ENCODE results near the gene RNASEH1.
"Not testable (repeated sequence)": the region's sequence is repeated elsewhere in the genome, so short reads cannot be mapped to it uniquely, and the experiment has no call there.

The RNASEH1 gene

GRCh38 chr2:3594493-3595281, 36.6 kb upstream of the RNASEH1 start, which contains the start of gene COLEC11:
TSS of gene COLEC11 (plus strand) at chr2:3595112. CDS start at chr2:3604341, 9,229 bp downstream.
- in situ Hi-C loops (cut with MboI; ENCODE audit: low sequenced_read_pairs), result no loop called here

- in situ Hi-C loops (cut with MboI; ENCODE audit: low sequenced_read_pairs), result no loop called here
These were observed 31.0 kb upstream of the RNASEH1 start for GRCh38 chr2:3589086-3589485.

- in situ Hi-C loops (cut with MboI; ENCODE audit: low sequenced_read_pairs), result no loop called here
These were observed 30.0 kb upstream of the RNASEH1 start for GRCh38 chr2:3588084-3588483.

GRCh38 chr2:3587432-3587831, 29.3 kb upstream of the RNASEH1 start:
- in situ Hi-C loops (cut with MboI; ENCODE audit: low sequenced_read_pairs), result no loop called here

- in situ Hi-C loops (cut with MboI; ENCODE audit: low sequenced_read_pairs), result no loop called here
These were observed 28.9 kb upstream of the RNASEH1 start for GRCh38 chr2:3587021-3587420.

- in situ Hi-C loops (cut with MboI; ENCODE audit: low sequenced_read_pairs), result no loop called here
These were observed 28.1 kb upstream of the RNASEH1 start for GRCh38 chr2:3586220-3586619.

GRCh38 chr2:3585261-3586109, 27.4 kb upstream of the RNASEH1 start:
- in situ Hi-C loops (cut with MboI; ENCODE audit: low sequenced_read_pairs), result no loop called here

GRCh38 chr2:3584608-3585260, 26.6 kb upstream of the RNASEH1 start:
- in situ Hi-C loops (cut with MboI; ENCODE audit: low sequenced_read_pairs), result no loop called here

GRCh38 chr2:3584076-3584475, 25.9 kb upstream of the RNASEH1 start:
- in situ Hi-C loops (cut with MboI; ENCODE audit: low sequenced_read_pairs), result no loop called here

GRCh38 chr2:3581367-3582262, 23.5 kb upstream of the RNASEH1 start:
- in situ Hi-C loops (cut with MboI; ENCODE audit: low sequenced_read_pairs), result no loop called here

GRCh38 chr2:3580449-3580848, 22.3 kb upstream of the RNASEH1 start:
- in situ Hi-C loops (cut with MboI; ENCODE audit: low sequenced_read_pairs), result no loop called here

GRCh38 chr2:3578987-3579386, 20.9 kb upstream of the RNASEH1 start:
- in situ Hi-C loops (cut with MboI; ENCODE audit: low sequenced_read_pairs), result no loop called here

- in situ Hi-C loops (cut with MboI; ENCODE audit: low sequenced_read_pairs), result not testable (repeated sequence)
These were observed 18.1 kb upstream of the RNASEH1 start for GRCh38 chr2:3576263-3576630.

- in situ Hi-C loops (cut with MboI; ENCODE audit: low sequenced_read_pairs), result no loop called here
These were observed 17.6 kb upstream of the RNASEH1 start for GRCh38 chr2:3575534-3576262.

- in situ Hi-C loops (cut with MboI; ENCODE audit: low sequenced_read_pairs), result no loop called here
These were observed 16.0 kb upstream of the RNASEH1 start for GRCh38 chr2:3574155-3574554.

GRCh38 chr2:3572620-3573019, 14.5 kb upstream of the RNASEH1 start:
- in situ Hi-C loops (cut with MboI; ENCODE audit: low sequenced_read_pairs), result no loop called here

GRCh38 chr2:3571284-3571683, 13.2 kb upstream of the RNASEH1 start:
- in situ Hi-C loops (cut with MboI; ENCODE audit: low sequenced_read_pairs), result no loop called here

- in situ Hi-C loops (cut with MboI; ENCODE audit: low sequenced_read_pairs), result not testable (repeated sequence)
These were observed 11.5 kb upstream of the RNASEH1 start for GRCh38 chr2:3569656-3570055.

GRCh38 chr2:3566806-3567205, 8.7 kb upstream of the RNASEH1 start:
- in situ Hi-C loops (cut with MboI; ENCODE audit: low sequenced_read_pairs), result no loop called here

GRCh38 chr2:3565117-3565516, 7.0 kb upstream of the RNASEH1 start:
- in situ Hi-C loops (cut with MboI; ENCODE audit: low sequenced_read_pairs), result no loop called here

Measured in HL-60/S4 treated with retinoic acid at 250 ng/mL for 4 days and 3 days (cell line).